ENCODE measurements around the gene RNF111. TPM values are rescaled to one million over a fixed set of nuclear protein-coding genes. Genes with fewer than 3 reads are reported as not detected.
"Not testable (repeated sequence)": the region's sequence is repeated elsewhere in the genome, so short reads cannot be mapped to it uniquely, and the experiment has no call there.

The RNF111 gene
- total RNA-seq, 1 donor from 2014 or later = 37.8 TPM

- intact Hi-C loops (cut with micrococcal nuclease) = no loop called here
Observed at GRCh38 chr15:59124261-59124660, 136.8 kb downstream of the RNF111 start.

GRCh38 chr15:59125683-59126082 is 138.2 kb downstream of the RNF111 start:
- intact Hi-C loops (cut with micrococcal nuclease) = not testable (repeated sequence)

- intact Hi-C loops (cut with micrococcal nuclease) = not testable (repeated sequence)
Observed at GRCh38 chr15:59127255-59127654, 139.8 kb downstream of the RNF111 start.

GRCh38 chr15:59131456-59131855 is 144.0 kb downstream of the RNF111 start:
- intact Hi-C loops (cut with micrococcal nuclease) = no loop called here

GRCh38 chr15:59131969-59132562 is 144.6 kb downstream of the RNF111 start:
- intact Hi-C loops (cut with micrococcal nuclease) = no loop called here

- intact Hi-C loops (cut with micrococcal nuclease) = no loop called here
Observed at GRCh38 chr15:59133929-59134427, 146.5 kb downstream of the RNF111 start.

- intact Hi-C loops (cut with micrococcal nuclease) = no loop called here
Observed at GRCh38 chr15:59137566-59137965, 150.1 kb downstream of the RNF111 start.

- intact Hi-C loops (cut with micrococcal nuclease) = loop anchor here (2.0 kb wide), 1 partner anchor 157 kb away; no protein-coding TSS in a partner anchor
Observed at GRCh38 chr15:59138243-59138642, 150.8 kb downstream of the RNF111 start.

GRCh38 chr15:59140422-59141226 is 153.2 kb downstream of the RNF111 start:
- intact Hi-C loops (cut with micrococcal nuclease) = no loop called here

- intact Hi-C loops (cut with micrococcal nuclease) = no loop called here
Observed at GRCh38 chr15:59143281-59143680, 155.8 kb downstream of the RNF111 start.

- intact Hi-C loops (cut with micrococcal nuclease) = not testable (repeated sequence)
Observed at GRCh38 chr15:59144594-59144993, 157.1 kb downstream of the RNF111 start.

Other genes with a start within 250 kb of the RNF111 start
- 166 and 168 TPM in 2 replicates for gene ADAM10, start 238.0 kb upstream of the RNF111 start, total RNA-seq
- gene MINDY2, start 216.4 kb upstream of the RNF111 start, total RNA-seq = 12.6 and 13.4 TPM in 2 replicates
- gene SLTM, start 54.0 kb upstream of the RNF111 start, total RNA-seq = 124 and 130 TPM in 2 replicates
- gene CCNB2, start 117.5 kb downstream of the RNF111 start, total RNA-seq = 70.5 and 75.7 TPM in 2 replicates
- gene LDHAL6B, start 219.2 kb downstream of the RNF111 start, total RNA-seq = not detected in 2 replicates

Measured in T-helper 2 cell treated with Interferon-gamma antibody and Interleukin-4, amounts not matched to agents 100 ng/mL and 5 ng/mL, for 36 hours (primary cell).